Superior temporal gyrus (tissue), 1 donor: Measurements from ENCODE around the gene BACE2.
A peak's percentile ranks its signal among the peaks of the same experiment; 100 is the strongest.
"Not testable (repeated sequence)": the region's sequence is repeated elsewhere in the genome, so short reads cannot be mapped to it uniquely, and the experiment has no call there.

Source experiments
- DNase-seq: peaks from one replicate; pipeline ENCODE4 v3.0.0-alpha.2; 2016; ENCODE audit errors: extremely low spot score

BACE2 gene

GRCh38 chr21:41240040-41240439, 72.1 kb downstream of the BACE2 start:
- DNase-seq, result no peak

GRCh38 chr21:41241341-41241740, 73.4 kb downstream of the BACE2 start:
- DNase-seq, result peak; percentile 26

GRCh38 chr21:41242238-41242829, 74.4 kb downstream of the BACE2 start:
- no peak for DNase-seq

- no peak for DNase-seq
These were observed 75.1 kb downstream of the BACE2 start for GRCh38 chr21:41243107-41243506.

- DNase-seq, result not testable (repeated sequence)
These were observed 76.4 kb downstream of the BACE2 start for GRCh38 chr21:41244266-41244880.

- DNase-seq, result no peak
These were observed 77.7 kb downstream of the BACE2 start for GRCh38 chr21:41245509-41246135.

- no peak for DNase-seq
These were observed 78.8 kb downstream of the BACE2 start for GRCh38 chr21:41246808-41247207.

GRCh38 chr21:41247561-41248545, 79.9 kb downstream of the BACE2 start:
- DNase-seq, result no peak

- DNase-seq, result no peak
These were observed 81.5 kb downstream of the BACE2 start for GRCh38 chr21:41249476-41249875.

GRCh38 chr21:41250519-41250918, 82.6 kb downstream of the BACE2 start:
- no peak for DNase-seq

GRCh38 chr21:41251961-41252642, 84.1 kb downstream of the BACE2 start:
- peak; percentile 29 for DNase-seq

- DNase-seq, result no peak
These were observed 86.2 kb downstream of the BACE2 start for GRCh38 chr21:41254090-41254700.

GRCh38 chr21:41255190-41255589, 87.2 kb downstream of the BACE2 start:
- DNase-seq, result no peak

- not testable (repeated sequence) for DNase-seq
These were observed 88.3 kb downstream of the BACE2 start for GRCh38 chr21:41256231-41256630.

GRCh38 chr21:41256771-41257702, 89.1 kb downstream of the BACE2 start:
- DNase-seq, result no peak

- DNase-seq, result no peak
These were observed 90.7 kb downstream of the BACE2 start for GRCh38 chr21:41258617-41259016.

GRCh38 chr21:41260428-41260827, 92.5 kb downstream of the BACE2 start:
- no peak for DNase-seq

- DNase-seq, result peak; percentile 47
These were observed 99.4 kb downstream of the BACE2 start for GRCh38 chr21:41267346-41267745.

- no peak for DNase-seq
These were observed 101.6 kb downstream of the BACE2 start for GRCh38 chr21:41269535-41269934.

GRCh38 chr21:41277196-41277595, 109.2 kb downstream of the BACE2 start:
- no peak for DNase-seq
